ENCODE results near the gene PDE11A. TPM values are rescaled to one million over a fixed set of nuclear protein-coding genes. Genes with fewer than 3 reads are reported as not detected.

Gene PDE11A
- total RNA-seq, 2 donors from 2014 or later: 1.1 to 1.4 TPM

GRCh38 chr2:177692783-177693269 is 379.8 kb downstream of the PDE11A start:
- no peak for DNase-seq (ENCODE audit: low spot score)

GRCh38 chr2:177692042-177692782 is 380.4 kb downstream of the PDE11A start:
- no peak for DNase-seq (ENCODE audit: low spot score)
- intact Hi-C loops (cut with DNase I): no loop called here

More at GRCh38 chr2:177692783-177693269, 379.8 kb downstream of the PDE11A start:
- intact Hi-C loops (cut with DNase I): no loop called here

- DNase-seq (ENCODE audit: low spot score): no peak
- intact Hi-C loops (cut with DNase I): no loop called here
Observed at GRCh38 chr2:177691177-177691576, 381.4 kb downstream of the PDE11A start.

- intact Hi-C loops (cut with DNase I): no loop called here
- DNase-seq (ENCODE audit: low spot score): no peak
Observed at GRCh38 chr2:177689623-177690022, 383.0 kb downstream of the PDE11A start.

- intact Hi-C loops (cut with DNase I): no loop called here
- DNase-seq (ENCODE audit: low spot score): no peak
Observed at GRCh38 chr2:177688844-177689243, 383.7 kb downstream of the PDE11A start.

- no peak for DNase-seq (ENCODE audit: low spot score)
Observed at GRCh38 chr2:177683661-177684069, 388.9 kb downstream of the PDE11A start.

GRCh38 chr2:177682836-177683660 is 389.5 kb downstream of the PDE11A start:
- intact Hi-C loops (cut with DNase I): no loop called here
- no peak for DNase-seq (ENCODE audit: low spot score)

More at GRCh38 chr2:177683661-177684069, 388.9 kb downstream of the PDE11A start:
- intact Hi-C loops (cut with DNase I): no loop called here

- DNase-seq (ENCODE audit: low spot score): no peak
- intact Hi-C loops (cut with DNase I): no loop called here
Observed at GRCh38 chr2:177682006-177682405, 390.6 kb downstream of the PDE11A start.

GRCh38 chr2:177680866-177681712 is 391.5 kb downstream of the PDE11A start:
- intact Hi-C loops (cut with DNase I): no loop called here
- no peak for DNase-seq (ENCODE audit: low spot score)

- intact Hi-C loops (cut with DNase I): no loop called here
- DNase-seq (ENCODE audit: low spot score): no peak
Observed at GRCh38 chr2:177679611-177680605, 392.7 kb downstream of the PDE11A start.

- no peak for DNase-seq (ENCODE audit: low spot score)
- intact Hi-C loops (cut with DNase I): no loop called here
Observed at GRCh38 chr2:177678939-177679338, 393.6 kb downstream of the PDE11A start.

- intact Hi-C loops (cut with DNase I): no loop called here
- no peak for DNase-seq (ENCODE audit: low spot score)
Observed at GRCh38 chr2:177676636-177677035, 395.9 kb downstream of the PDE11A start.

- intact Hi-C loops (cut with DNase I): no loop called here
- no peak for DNase-seq (ENCODE audit: low spot score)
Observed at GRCh38 chr2:177675825-177676224, 396.8 kb downstream of the PDE11A start.

GRCh38 chr2:177675350-177675821 is 397.2 kb downstream of the PDE11A start:
- no peak for DNase-seq (ENCODE audit: low spot score)
- intact Hi-C loops (cut with DNase I): no loop called here

- DNase-seq (ENCODE audit: low spot score): no peak
- intact Hi-C loops (cut with DNase I): no loop called here
Observed at GRCh38 chr2:177673602-177674595, 398.7 kb downstream of the PDE11A start.

- DNase-seq (ENCODE audit: low spot score): no peak
Observed at GRCh38 chr2:177671662-177672061, 400.9 kb downstream of the PDE11A start.

More at GRCh38 chr2:177671662-177672061, 400.9 kb downstream of the PDE11A start:
- intact Hi-C loops (cut with DNase I): no loop called here
